Progenitor cell of endocrine pancreas (in vitro differentiated cells): ENCODE measurements around the gene ANXA9. TPM values are rescaled to one million over a fixed set of nuclear protein-coding genes. Genes with fewer than 3 reads are reported as not detected.

Experiments used
- DNase-seq: peaks from one replicate; pipeline ENCODE4 v3.0.0; 2021; ENCODE audit warnings: low spot score; ENCODE audit not compliant: unreplicated experiment
- H3K27ac Mint-ChIP-seq: 2 replicates; pipeline ENCODE4 v1.8.0; 2021; ENCODE audit warnings: mild to moderate bottlenecking, moderate library complexity, mixed read lengths
- H3K27me3 Mint-ChIP-seq: 2 replicates; pipeline ENCODE4 v1.8.0; 2021; ENCODE audit warnings: mixed read lengths
- H3K36me3 Mint-ChIP-seq: 2 replicates; pipeline ENCODE4 v1.8.0; 2022; ENCODE audit warnings: mixed read lengths; ENCODE audit not compliant: insufficient read depth
- H3K4me1 Mint-ChIP-seq: 2 replicates; pipeline ENCODE4 v1.8.0; 2021; ENCODE audit warnings: low read depth, mixed read lengths
- H3K4me3 Mint-ChIP-seq: 2 replicates; pipeline ENCODE4 v1.8.0; 2021; ENCODE audit warnings: low read depth, mild to moderate bottlenecking, moderate library complexity, mixed read lengths
- H3K9me3 Mint-ChIP-seq: 2 replicates; pipeline ENCODE4 v1.8.0; 2021; ENCODE audit warnings: low read depth, mixed read lengths
- total RNA-seq: library from RNA; stranded (reverse); gene quantifications from 2 replicates; pipeline ENCODE4 v1.2.1, GENCODE V29; 2021
- TF ChIP-seq, protein P1 (sequence below): fragments of 200-600 bp; sonication (generic); IDR thresholded peaks from one replicate; pipeline ENCODE4 v1.5.0; 2021; ENCODE audit warnings: antibody characterized with exemption, mild to moderate bottlenecking; ENCODE audit not compliant: unreplicated experiment

Gene ANXA9
- total RNA-seq, 1 donor from 2014 or later = 3.5 TPM

DNA sequence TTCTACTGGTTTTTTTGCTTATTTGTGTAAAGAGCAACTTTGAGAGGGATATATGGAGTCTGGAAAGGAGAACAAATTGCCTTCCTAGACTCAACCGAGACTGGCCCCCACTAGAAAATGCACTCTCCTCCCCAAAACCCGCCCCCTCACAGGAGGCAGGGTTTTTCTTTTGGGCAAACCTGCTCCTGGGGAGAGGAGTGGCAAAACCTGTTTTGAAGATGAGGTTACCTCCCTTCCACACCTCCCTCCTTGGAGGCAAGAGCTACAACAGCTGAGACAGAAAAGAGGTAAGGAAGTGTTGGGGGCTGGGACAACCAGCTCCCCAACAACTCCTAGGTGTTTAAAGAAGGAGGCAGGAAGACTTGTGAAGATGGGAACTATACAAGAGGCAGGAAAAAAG lies 54.3 kb downstream of the ANXA9 start, which contains the start of gene BNIPL:
Gene BNIPL, plus strand, starts transcription at position 231 of the 400 bp plus-strand sequence. Its CDS starts 140 bp downstream, at position 371.
- Mint-ChIP-seq H3K4me1 (peaks cover 2% of the 10 kb centered on the region), H3K4me3 (no peak within 1 kb of the TSS), H3K27ac (peak within 1 kb of the TSS; percentile 22), H3K9me3 (no peaks in the 10 kb centered on the region), H3K36me3 (peaks cover 20% of the 10 kb centered on the region), H3K27me3 (no peaks in the 10 kb centered on the region)
- no peak for DNase-seq
- TF ChIP-seq, protein P1, sequence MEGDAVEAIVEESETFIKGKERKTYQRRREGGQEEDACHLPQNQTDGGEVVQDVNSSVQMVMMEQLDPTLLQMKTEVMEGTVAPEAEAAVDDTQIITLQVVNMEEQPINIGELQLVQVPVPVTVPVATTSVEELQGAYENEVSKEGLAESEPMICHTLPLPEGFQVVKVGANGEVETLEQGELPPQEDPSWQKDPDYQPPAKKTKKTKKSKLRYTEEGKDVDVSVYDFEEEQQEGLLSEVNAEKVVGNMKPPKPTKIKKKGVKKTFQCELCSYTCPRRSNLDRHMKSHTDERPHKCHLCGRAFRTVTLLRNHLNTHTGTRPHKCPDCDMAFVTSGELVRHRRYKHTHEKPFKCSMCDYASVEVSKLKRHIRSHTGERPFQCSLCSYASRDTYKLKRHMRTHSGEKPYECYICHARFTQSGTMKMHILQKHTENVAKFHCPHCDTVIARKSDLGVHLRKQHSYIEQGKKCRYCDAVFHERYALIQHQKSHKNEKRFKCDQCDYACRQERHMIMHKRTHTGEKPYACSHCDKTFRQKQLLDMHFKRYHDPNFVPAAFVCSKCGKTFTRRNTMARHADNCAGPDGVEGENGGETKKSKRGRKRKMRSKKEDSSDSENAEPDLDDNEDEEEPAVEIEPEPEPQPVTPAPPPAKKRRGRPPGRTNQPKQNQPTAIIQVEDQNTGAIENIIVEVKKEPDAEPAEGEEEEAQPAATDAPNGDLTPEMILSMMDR = no peak

DNA sequence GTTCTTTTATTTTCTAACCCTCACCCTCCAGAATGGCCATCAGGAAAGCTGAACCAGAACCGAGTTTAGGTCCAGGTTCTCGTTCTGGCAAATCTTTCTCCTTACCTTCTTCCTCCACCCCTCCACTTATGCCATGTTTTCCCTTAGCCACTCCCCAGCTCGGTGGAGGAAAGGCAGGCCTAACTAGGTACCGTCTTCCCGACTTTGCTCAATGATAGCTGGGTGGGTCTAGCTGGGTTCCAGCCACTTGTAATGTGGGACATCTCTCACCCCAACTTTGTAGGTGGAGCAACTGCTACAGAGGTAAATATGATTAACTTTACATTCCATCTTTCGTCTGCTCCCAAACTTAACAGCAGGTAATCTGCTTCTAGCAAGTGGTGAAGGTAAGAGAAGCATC lies 54.9 kb downstream of the ANXA9 start:
- Mint-ChIP-seq H3K27ac (no peak overlapping the region), H3K36me3 (peaks cover 17% of the 10 kb centered on the region), H3K9me3 (no peaks in the 10 kb centered on the region), H3K4me3 (no peak overlapping the region), H3K27me3 (no peaks in the 10 kb centered on the region), H3K4me1 (peaks cover 2% of the 10 kb centered on the region)
- DNase-seq = no peak
- TF ChIP-seq, protein P1 = no peak

DNA sequence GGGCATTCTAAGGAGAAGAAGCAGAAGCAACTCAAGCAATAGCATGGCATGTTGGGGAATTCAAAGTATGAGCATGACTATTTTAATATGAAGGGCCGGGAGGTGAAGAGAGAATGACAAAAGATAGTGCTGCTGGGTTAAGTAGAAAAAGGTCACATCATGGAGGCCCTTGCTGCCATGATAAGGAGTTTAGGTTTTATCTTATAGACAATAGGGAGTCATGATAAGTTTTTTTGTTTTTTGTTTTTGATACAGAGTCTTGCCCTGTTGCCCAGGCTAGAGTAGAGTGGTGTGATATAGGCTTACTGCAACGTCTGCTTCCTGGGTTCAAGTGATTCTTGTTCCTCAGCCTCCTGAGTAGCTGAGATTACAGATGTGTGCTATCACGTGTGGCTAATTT lies 57.4 kb downstream of the ANXA9 start:
- Mint-ChIP-seq H3K36me3 (peaks cover 12% of the 10 kb centered on the region), H3K9me3 (no peaks in the 10 kb centered on the region), H3K27me3 (no peaks in the 10 kb centered on the region), H3K4me3 (no peak overlapping the region), H3K27ac (peak overlapping the region; percentile 2), H3K4me1 (peaks cover 2% of the 10 kb centered on the region)
- DNase-seq = no peak
- TF ChIP-seq, protein P1 = no peak

DNA sequence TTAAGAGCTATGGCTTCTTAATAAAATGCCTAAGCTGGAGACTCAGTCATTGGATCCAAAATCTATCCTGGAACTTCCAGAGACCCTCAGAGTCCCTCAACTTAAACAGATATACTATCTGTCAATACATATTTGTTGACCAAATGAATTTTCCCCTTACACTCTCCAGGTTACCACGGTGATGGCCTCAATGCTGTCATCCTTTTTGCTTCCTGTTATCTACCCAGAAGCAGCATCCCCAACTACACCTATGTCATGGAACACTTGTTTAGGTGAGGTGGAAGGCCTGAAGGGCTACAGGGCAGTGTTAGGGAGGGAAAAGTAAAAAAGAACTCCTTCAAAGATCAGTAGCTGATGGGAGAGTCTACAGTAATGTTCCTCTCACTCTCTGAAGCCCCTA lies 61.1 kb downstream of the ANXA9 start:
- Mint-ChIP-seq H3K27me3 (no peaks in the 10 kb centered on the region), H3K27ac (no peak overlapping the region), H3K4me1 (peaks cover 4% of the 10 kb centered on the region), H3K36me3 (peaks cover 4% of the 10 kb centered on the region), H3K9me3 (no peaks in the 10 kb centered on the region), H3K4me3 (no peak overlapping the region)
- DNase-seq = no peak
- TF ChIP-seq, protein P1 = no peak

Other genes with a start within 250 kb of the ANXA9 start
- gene CTSS, start 216.5 kb upstream of the ANXA9 start, total RNA-seq = 0.13 and 0.17 TPM in 2 replicates
- gene CTSK, start 174.0 kb upstream of the ANXA9 start, total RNA-seq = 6.6 and 7.4 TPM in 2 replicates
- gene ARNT, start 105.7 kb upstream of the ANXA9 start, total RNA-seq = 39.0 and 40.9 TPM in 2 replicates
- not detected in 2 replicates for gene CTXND2, start 95.2 kb upstream of the ANXA9 start, total RNA-seq
- 110 TPM in 2 replicates for gene SETDB1, start 55.9 kb upstream of the ANXA9 start, total RNA-seq
- 187 and 203 TPM in 2 replicates for gene CERS2, start 7.5 kb upstream of the ANXA9 start, total RNA-seq
- gene MINDY1, start 24.6 kb downstream of the ANXA9 start, total RNA-seq = 28.3 and 32.5 TPM in 2 replicates
- 23.8 and 24.4 TPM in 2 replicates for gene PRUNE1, start 26.2 kb downstream of the ANXA9 start, total RNA-seq
- 0.91 and 0.93 TPM in 2 replicates for gene BNIPL, start 54.3 kb downstream of the ANXA9 start, total RNA-seq
- gene C1orf56, start 65.5 kb downstream of the ANXA9 start, total RNA-seq = 4.5 and 7.0 TPM in 2 replicates
- gene CDC42SE1, start 77.3 kb downstream of the ANXA9 start, total RNA-seq = 101 and 105 TPM in 2 replicates
- 29.5 and 30.0 TPM in 2 replicates for gene MLLT11, start 78.1 kb downstream of the ANXA9 start, total RNA-seq
- 12.4 and 12.7 TPM in 2 replicates for gene GABPB2, start 88.5 kb downstream of the ANXA9 start, total RNA-seq
- gene SEMA6C, start 164.3 kb downstream of the ANXA9 start, total RNA-seq = 31.5 and 34.0 TPM in 2 replicates
- gene TNFAIP8L2, start 174.4 kb downstream of the ANXA9 start, total RNA-seq = not detected in 2 replicates
- 12.8 and 14.0 TPM in 2 replicates for gene LYSMD1, start 183.6 kb downstream of the ANXA9 start, total RNA-seq
- 47.1 and 52.0 TPM in 2 replicates for gene SCNM1, start 183.9 kb downstream of the ANXA9 start, total RNA-seq
- 1.5 and 2.0 TPM in 2 replicates for gene TMOD4, start 193.7 kb downstream of the ANXA9 start, total RNA-seq
- gene VPS72, start 207.9 kb downstream of the ANXA9 start, total RNA-seq = 110 and 119 TPM in 2 replicates
- 84.0 and 95.5 TPM in 2 replicates for gene PIP5K1A, start 216.3 kb downstream of the ANXA9 start, total RNA-seq